Loucy (cell line): ENCODE results near the gene PAK5.

Experiments used
- H2AFZ ChIP-seq: fragments of 200-600 bp; sonication (generic); 2 replicates; pipeline ENCODE4 v1.6.0; 2016; ENCODE audit warnings: antibody characterized with exemption, mild to moderate bottlenecking, low read length, moderate library complexity
- H3F3A ChIP-seq: fragments of 200-600 bp; 2 replicates; pipeline ENCODE4 v1.6.0; 2016; ENCODE audit warnings: antibody characterized with exemption, low read depth, mild to moderate bottlenecking
- H3K27me3 ChIP-seq: fragments of 200-600 bp; sonication (generic); 2 replicates; pipeline ENCODE4 v1.6.1; 2014; ENCODE audit warnings: low read length, mild to moderate bottlenecking; ENCODE audit not compliant: insufficient read depth, poor library complexity, severe bottlenecking
- H3K36me3 ChIP-seq: fragments of 200-600 bp; sonication (generic); 2 replicates; pipeline ENCODE4 v1.6.1; 2016; ENCODE audit warnings: low read length; ENCODE audit not compliant: insufficient read depth
- H3K4me1 ChIP-seq: fragments of 200-600 bp; sonication (generic); 2 replicates; pipeline ENCODE4 v1.5.1; 2014; ENCODE audit warnings: low read length, mild to moderate bottlenecking; ENCODE audit not compliant: insufficient read depth, poor library complexity, severe bottlenecking
- H3K4me2 ChIP-seq: fragments of 200-600 bp; sonication (generic); 2 replicates; pipeline ENCODE4 v1.6.0; 2014; ENCODE audit warnings: antibody characterized with exemption, low read length, low read depth, mild to moderate bottlenecking; ENCODE audit not compliant: poor library complexity, severe bottlenecking
- H3K4me3 ChIP-seq: fragments of 200-600 bp; sonication (generic); 2 replicates; pipeline ENCODE4 v1.5.1; 2014; ENCODE audit warnings: low read length, mild to moderate bottlenecking, mixed read lengths; ENCODE audit not compliant: poor library complexity, severe bottlenecking
- H3K79me2 ChIP-seq: fragments of 200-600 bp; sonication (generic); 2 replicates; pipeline ENCODE4 v1.6.1; 2014; ENCODE audit warnings: low read length; ENCODE audit not compliant: insufficient read depth
- H3K9ac ChIP-seq: fragments of 200-600 bp; sonication (generic); 2 replicates; pipeline ENCODE4 v1.6.0; 2014; ENCODE audit warnings: mild to moderate bottlenecking, low read depth, low read length, moderate library complexity; ENCODE audit not compliant: poor library complexity, severe bottlenecking
- H3K9me2 ChIP-seq: fragments of 200-600 bp; sonication (generic); replicated peaks from 2 replicates; pipeline ENCODE4 v1.6.1; 2016; ENCODE audit warnings: low read depth, low read length, mixed read lengths
- H3K9me3 ChIP-seq: fragments of 200-600 bp; sonication (generic); 2 replicates; pipeline ENCODE4 v1.6.1; 2014; ENCODE audit warnings: mild to moderate bottlenecking, antibody characterized with exemption, low read length, low read depth; ENCODE audit not compliant: insufficient read depth
- H4K20me1 ChIP-seq: fragments of 200-600 bp; sonication (generic); 2 replicates; pipeline ENCODE4 v1.6.0; 2014; ENCODE audit warnings: antibody characterized with exemption, low read length, mild to moderate bottlenecking; ENCODE audit not compliant: insufficient read depth, poor library complexity, severe bottlenecking
- CTCF ChIP-seq: fragments of 200-600 bp; sonication (generic); conservative IDR thresholded peaks from 2 replicates; pipeline ENCODE4 v1.5.1; 2014; ENCODE audit warnings: mild to moderate bottlenecking, antibody characterized with exemption, low read length
- EZH2phosphoT487 ChIP-seq: fragments of 200-600 bp; IDR thresholded peaks from 2 replicates; pipeline ENCODE4 v1.6.1; 2018; ENCODE audit warnings: antibody characterized with exemption, mild to moderate bottlenecking, moderate library complexity, borderline replicate concordance

PAK5 gene

GRCh38 chr20:9755301-9755700 is 83.6 kb downstream of the PAK5 start:
- H3F3A ChIP-seq: no peaks in the 10 kb centered on the region
- H3K4me2 ChIP-seq: no peak overlapping the region
- H4K20me1 ChIP-seq: no peaks in the 10 kb centered on the region
- H3K36me3 ChIP-seq: no peaks in the 10 kb centered on the region
- no peak for TF ChIP-seq EZH2phosphoT487
- no peak for TF ChIP-seq CTCF
- no peak overlapping the region for H2AFZ ChIP-seq
- no peaks in the 10 kb centered on the region for H3K9me2 ChIP-seq
- no peaks in the 10 kb centered on the region for H3K9me3 ChIP-seq
- no peaks in the 10 kb centered on the region for H3K27me3 ChIP-seq
- no peak overlapping the region for H3K9ac ChIP-seq
- no peaks in the 10 kb centered on the region for H3K79me2 ChIP-seq
- no peaks in the 10 kb centered on the region for H3K4me1 ChIP-seq
- no peak overlapping the region for H3K4me3 ChIP-seq

- Histone ChIP-seq H3K79me2 (no peaks in the 10 kb centered on the region), H3K4me2 (no peak overlapping the region), H3K4me3 (no peak overlapping the region), H3K9me3 (no peaks in the 10 kb centered on the region), H3K9ac (no peak overlapping the region), H3K9me2 (no peaks in the 10 kb centered on the region), H3K36me3 (no peaks in the 10 kb centered on the region), H3F3A (no peaks in the 10 kb centered on the region), H2AFZ (no peak overlapping the region), H3K4me1 (no peaks in the 10 kb centered on the region), H3K27me3 (no peaks in the 10 kb centered on the region), H4K20me1 (no peaks in the 10 kb centered on the region)
- TF ChIP-seq CTCF (no peak), EZH2phosphoT487 (no peak)
Measured at GRCh38 chr20:9744551-9744950, 94.3 kb downstream of the PAK5 start.

- Histone ChIP-seq H3F3A (no peaks in the 10 kb centered on the region), H3K36me3 (no peaks in the 10 kb centered on the region), H3K27me3 (no peaks in the 10 kb centered on the region), H3K9ac (no peak overlapping the region), H2AFZ (no peak overlapping the region), H3K4me2 (no peak overlapping the region), H4K20me1 (no peaks in the 10 kb centered on the region), H3K4me3 (no peak overlapping the region), H3K4me1 (no peaks in the 10 kb centered on the region), H3K9me3 (no peaks in the 10 kb centered on the region), H3K9me2 (no peaks in the 10 kb centered on the region), H3K79me2 (no peaks in the 10 kb centered on the region)
- no peak for TF ChIP-seq EZH2phosphoT487
- TF ChIP-seq CTCF: no peak
Measured at GRCh38 chr20:9743871-9744270, 95.0 kb downstream of the PAK5 start.
